HG03571 (cell line): ENCODE measurements around the gene FOXR1.

Experiments
- ATAC-seq: cut with Tn5 transposase; IDR thresholded peaks from one replicate; pipeline ENCODE4 v1.9.1; 2021; ENCODE audit not compliant: unreplicated experiment

FOXR1 gene

GRCh38 chr11:119025099-119025473, 53.5 kb downstream of the FOXR1 start:
- ATAC-seq, result no peak

- ATAC-seq, result no peak
Observed at GRCh38 chr11:119025541-119025940, 54.0 kb downstream of the FOXR1 start.

DNA sequence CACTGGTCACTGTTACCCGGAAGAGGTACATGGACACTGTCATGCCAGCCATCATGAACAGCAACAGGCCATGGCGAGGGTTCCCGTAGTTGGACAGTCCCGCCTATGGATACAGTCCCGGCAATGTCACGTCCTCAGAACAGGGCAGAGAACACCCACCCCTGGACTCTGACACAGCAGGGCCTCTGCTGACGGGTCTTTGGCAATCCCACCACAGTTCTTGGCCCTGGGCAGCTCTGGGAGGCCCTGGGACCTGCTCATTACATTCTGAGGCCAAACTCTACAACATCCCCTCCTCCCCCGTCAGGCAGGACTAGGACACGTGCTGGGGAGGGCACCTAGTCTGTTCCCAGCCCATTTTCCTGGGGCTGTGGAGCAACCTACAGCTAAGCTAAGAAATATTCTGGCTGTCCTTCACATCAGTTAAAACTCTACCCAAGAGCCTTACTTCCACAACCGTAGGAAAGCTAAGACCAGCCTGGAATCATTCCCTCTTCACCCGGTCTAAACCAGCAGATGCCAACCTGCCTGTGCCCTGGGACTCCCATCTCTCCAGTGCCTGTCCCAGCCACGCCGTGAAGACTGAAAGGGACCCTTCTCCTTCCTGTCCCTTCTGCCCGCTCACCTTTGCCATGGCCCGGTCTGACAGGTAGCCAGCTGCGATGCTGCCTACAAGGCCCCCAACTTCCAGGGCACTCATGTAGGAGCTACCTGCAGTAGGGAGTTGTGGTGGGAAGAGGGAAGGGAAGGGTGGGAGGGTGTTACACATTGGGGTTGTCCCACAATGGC, 54.6 kb downstream of the FOXR1 start:
- no peak for ATAC-seq

DNA sequence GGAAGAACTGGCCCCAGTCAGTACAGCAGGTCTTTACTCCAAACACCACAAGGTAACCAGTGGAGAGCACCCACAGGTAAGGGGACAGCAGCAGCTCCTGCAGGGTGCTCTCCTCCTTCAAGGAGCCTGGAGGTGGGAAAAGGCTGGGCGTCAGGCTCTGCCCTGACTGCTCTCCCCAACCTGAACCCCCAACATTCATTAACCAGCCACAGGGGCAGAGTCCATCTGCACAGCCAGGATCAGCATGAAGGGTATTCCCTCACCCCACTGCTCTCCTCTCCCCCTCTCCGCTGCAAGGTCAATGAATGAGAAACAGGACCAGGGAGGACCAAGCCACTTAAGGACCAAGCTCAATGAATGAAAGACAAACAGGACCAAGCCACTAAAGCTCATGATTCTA, 55.4 kb downstream of the FOXR1 start:
- no peak for ATAC-seq

DNA sequence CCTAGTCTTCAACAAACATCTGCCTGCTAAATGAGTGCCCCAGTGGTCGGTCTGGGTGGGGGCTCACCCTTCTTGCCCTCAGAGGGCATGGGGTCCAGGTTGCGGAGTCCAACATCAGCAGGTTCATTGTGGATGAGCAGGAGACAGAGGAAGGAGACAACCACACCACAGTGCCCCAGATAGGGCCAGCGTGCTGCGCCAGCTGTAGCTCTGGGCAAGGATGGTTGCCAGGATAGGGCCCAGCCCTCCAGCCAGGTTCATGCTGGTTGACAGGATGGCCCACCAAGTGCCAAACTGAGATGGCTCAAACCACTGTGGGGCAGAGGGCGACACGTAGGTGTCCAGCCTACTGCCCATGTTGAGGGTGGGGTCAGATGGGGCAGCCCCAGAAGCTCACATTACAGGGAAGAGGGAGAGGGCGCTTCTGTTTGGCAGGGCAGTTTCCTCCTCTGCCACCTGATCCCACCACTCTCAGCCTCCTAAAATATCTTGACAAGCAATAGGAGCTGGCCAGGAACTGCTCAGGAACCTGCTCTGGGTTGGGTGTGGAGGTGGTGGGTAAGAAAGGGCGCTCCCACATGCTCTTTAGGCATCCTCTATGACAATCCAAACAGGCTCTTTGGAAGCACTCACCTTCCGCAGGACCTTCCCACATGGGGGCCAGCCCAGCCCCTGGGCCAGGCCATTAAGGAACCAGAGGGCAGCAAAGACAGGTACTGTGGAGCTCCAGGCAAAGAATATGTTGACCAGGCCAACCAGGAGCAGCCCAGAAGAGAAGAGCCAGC, 56.2 kb downstream of the FOXR1 start:
- no peak for ATAC-seq

DNA sequence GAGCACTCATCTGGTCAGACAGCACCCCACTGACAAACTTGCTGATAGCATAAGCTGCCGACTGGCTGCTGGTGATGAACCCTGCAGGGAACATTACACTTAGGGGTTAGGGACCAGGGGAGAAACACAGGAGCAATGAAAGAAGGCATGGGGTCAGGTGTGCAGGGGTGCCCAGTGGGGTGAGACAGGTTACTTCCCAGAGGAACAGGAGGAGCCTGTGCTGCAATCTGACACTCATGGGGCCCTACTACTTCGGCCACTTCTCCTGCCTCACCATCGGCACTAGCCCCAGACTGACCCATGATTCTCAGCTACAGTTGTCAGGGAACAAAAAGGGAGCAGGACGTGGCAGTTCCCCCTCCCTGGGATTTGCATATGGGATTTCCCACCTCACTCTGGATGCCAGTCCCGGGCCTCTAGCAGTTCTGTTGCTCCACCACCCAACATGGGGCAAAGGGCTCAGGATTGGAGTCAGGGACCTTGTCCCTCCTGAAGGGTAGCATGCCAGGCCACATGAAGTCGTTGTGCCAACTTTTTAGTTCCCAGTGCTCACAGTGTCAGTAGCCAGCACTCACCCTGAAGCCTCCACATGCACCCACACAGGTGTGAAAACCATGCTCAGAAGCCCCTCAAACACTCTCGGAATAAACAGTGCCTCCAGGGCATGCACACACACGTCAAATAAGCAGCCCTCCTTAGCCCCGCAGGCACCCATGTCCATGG, 56.9 kb downstream of the FOXR1 start:
- ATAC-seq, result no peak

DNA sequence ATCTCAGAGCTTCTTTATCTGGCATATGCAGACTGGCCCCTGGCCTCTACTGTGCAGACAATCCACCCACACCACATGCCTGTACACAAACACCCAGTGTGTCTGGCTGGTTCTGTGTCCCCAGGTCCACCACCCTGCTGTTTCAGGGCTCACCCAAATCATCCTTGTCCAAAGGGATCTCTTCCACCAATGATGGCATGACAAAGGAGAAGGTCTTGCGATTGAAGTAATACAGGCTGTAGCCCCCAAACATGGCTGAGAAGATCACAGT, 57.4 kb downstream of the FOXR1 start:
- ATAC-seq, result no peak

- ATAC-seq, result no peak
Observed at GRCh38 chr11:119029340-119030028, 57.9 kb downstream of the FOXR1 start.

DNA sequence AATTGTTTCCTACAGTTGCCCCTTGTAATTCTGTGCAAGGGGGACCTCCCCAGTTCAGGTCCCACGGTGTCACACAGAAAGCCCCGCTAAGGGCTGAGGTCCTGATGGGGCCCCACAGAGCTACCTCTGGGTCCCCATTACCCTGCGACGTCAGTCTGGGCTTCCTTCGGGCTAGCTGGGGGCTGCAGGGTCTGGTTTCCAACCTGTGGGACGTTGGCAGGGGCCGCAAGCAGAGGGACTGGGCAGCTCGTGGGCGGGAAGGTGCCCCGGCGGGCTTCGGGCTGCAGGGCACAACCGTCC, 58.4 kb downstream of the FOXR1 start:
- ATAC-seq, result no peak

DNA sequence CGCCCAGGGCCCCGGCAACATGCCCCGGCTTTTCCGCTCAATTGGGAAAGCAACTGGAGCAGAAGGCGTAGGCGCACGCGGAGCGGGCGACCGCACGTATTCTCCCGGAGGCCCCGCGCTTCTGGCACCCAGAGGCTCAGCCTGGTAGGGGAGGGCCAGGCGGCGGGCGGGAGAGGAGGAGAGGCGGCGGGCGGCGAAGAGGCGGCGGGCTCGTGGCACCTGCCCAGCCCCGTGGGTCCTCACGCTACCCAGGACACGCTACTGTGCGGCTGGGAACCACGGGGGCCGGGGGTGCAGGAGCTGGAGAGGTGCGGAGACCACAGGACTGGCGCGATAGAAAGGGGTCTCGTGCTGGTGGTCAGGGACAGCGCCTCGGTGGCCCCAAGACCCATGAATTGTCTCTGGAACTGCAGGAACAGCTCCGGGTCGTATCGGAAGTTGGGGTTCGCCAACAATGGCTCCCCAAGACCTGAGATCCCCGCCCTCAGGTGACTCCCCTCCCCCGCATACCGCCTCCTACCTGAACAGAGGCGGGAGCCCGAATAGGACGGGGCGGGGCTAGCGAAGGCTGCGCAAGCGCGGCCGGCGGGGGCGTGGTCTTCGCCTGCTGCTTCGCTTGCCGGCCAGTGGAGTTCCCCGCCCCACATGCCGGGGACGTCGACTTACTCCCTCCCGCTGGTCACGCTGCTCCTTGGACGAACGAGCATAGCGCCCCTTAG, 58.9 kb downstream of the FOXR1 start, which contains the start of gene SLC37A4:
SLC37A4 (minus strand) TSS at position 549 of the 719 bp plus-strand sequence.
- ATAC-seq, result peak; percentile 85
